T47D (cell line): ENCODE measurements around the gene GMDS.

ENCODE experiments used
- DNase-seq, 2 experiments: peaks; one replicate each; pipeline versions ENCODE4 v3.0.0 to v3.0.0-alpha.2; 2011 to 2012; ENCODE audit warnings: low read depth in 1 of 2, low spot score in 1 of 2
- JUND ChIP-seq: IDR thresholded peaks from 2 replicates; pipeline ENCODE4 v1.6.1; 2012; ENCODE audit warnings: low read depth
- in situ Hi-C: cut with HindIII; loops from 2 replicates; pipeline ENCODE4 v1.10.0; 2016; ENCODE audit warnings: low sequenced_read_pairs, low pct_unique_long_range_greater_than_20kb

GMDS gene

GRCh38 chr6:1819007-1819406 lies 426.4 kb downstream of the GMDS start:
- in situ Hi-C loops = no loop called here
- DNase-seq = no peak
- no peak for TF ChIP-seq JUND

DNA sequence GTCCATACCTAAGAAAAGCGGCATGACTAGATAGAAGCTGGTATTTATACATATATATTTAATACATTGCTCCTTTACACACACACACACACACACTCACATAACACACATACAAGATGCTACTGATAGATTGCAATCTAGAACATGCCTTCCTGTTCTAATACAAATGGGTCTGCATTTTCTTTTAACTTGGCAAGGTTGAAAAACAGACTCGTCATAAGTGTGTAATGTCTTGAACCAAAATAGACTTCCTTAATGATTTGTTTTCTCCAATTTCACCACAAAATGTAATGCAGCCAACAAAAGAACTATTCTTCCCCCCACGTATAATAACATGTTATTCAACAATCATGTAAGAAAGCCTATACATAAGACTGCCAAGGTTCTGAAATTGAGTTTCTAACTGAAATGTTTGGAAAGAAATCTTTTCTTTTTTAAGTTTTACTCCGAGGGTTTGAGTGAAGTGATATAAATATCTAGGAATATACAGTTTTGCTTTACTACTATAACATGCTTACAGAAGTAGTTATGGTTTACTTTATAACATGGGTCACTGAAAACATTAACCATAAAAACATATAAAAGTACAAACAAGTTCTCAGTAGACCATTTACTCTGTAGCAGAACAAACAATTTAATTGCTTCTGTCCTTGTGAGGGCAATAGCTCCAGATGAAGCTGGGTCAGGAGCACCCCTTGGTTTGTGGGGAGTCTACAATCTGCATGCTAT lies 428.2 kb downstream of the GMDS start:
- TF ChIP-seq JUND = no peak
- in situ Hi-C loops = no loop called here
- DNase-seq = no peak

GRCh38 chr6:1815827-1816452 lies 429.5 kb downstream of the GMDS start:
- in situ Hi-C loops = no loop called here
- DNase-seq = no peak
- no peak for TF ChIP-seq JUND

DNA sequence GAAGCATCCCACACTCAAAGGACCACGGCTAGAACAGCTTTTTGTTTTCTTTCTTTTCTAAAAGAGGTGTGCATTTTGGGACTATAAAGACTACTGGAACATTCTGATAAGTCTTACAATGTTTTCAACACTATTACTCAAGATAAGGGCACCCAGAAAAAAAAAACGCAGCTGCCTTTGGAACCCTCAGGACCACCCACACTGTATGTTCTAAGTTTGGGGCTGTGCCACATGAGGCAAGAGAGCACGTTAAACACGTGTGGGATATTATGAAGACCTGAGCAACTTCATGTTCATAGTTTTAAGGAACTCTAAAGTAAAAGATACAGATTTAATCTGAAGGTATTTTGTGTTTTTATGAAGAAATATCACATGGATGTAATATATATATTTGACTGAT lies 431.1 kb downstream of the GMDS start:
- DNase-seq = no peak
- in situ Hi-C loops = no loop called here
- no peak for TF ChIP-seq JUND

- no peak for DNase-seq
- TF ChIP-seq JUND = no peak
- in situ Hi-C loops = no loop called here
Observed at GRCh38 chr6:1812487-1812886, 432.9 kb downstream of the GMDS start.

DNA sequence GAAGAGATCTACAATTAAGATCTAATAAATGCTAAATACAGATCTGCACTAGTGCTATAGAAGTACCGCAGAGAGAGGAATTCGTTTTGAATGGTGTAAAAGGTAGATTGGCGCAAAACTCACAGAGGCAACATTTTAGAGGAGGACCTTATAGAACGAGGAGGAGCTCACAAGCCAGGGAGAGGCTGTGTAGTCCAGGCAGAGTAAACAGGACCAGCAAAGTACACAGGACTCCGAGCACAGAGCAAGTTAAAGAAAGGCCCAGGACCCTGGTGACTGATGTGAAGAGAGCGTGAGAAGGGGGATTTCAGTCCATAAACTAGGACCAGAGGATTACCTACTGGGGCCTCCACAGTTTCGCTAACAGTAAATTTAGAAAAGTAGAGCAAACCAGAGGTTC lies 433.4 kb downstream of the GMDS start:
- in situ Hi-C loops = no loop called here
- no peak for TF ChIP-seq JUND
- no peak for DNase-seq

GRCh38 chr6:1810880-1811279 lies 434.5 kb downstream of the GMDS start:
- in situ Hi-C loops = no loop called here
- DNase-seq = no peak
- no peak for TF ChIP-seq JUND

- TF ChIP-seq JUND = no peak
- DNase-seq = no peak
- in situ Hi-C loops = no loop called here
Observed at GRCh38 chr6:1809291-1809988, 436.0 kb downstream of the GMDS start.

- in situ Hi-C loops = no loop called here
- TF ChIP-seq JUND = no peak
Observed at GRCh38 chr6:1806935-1807334, 438.5 kb downstream of the GMDS start.

DNA sequence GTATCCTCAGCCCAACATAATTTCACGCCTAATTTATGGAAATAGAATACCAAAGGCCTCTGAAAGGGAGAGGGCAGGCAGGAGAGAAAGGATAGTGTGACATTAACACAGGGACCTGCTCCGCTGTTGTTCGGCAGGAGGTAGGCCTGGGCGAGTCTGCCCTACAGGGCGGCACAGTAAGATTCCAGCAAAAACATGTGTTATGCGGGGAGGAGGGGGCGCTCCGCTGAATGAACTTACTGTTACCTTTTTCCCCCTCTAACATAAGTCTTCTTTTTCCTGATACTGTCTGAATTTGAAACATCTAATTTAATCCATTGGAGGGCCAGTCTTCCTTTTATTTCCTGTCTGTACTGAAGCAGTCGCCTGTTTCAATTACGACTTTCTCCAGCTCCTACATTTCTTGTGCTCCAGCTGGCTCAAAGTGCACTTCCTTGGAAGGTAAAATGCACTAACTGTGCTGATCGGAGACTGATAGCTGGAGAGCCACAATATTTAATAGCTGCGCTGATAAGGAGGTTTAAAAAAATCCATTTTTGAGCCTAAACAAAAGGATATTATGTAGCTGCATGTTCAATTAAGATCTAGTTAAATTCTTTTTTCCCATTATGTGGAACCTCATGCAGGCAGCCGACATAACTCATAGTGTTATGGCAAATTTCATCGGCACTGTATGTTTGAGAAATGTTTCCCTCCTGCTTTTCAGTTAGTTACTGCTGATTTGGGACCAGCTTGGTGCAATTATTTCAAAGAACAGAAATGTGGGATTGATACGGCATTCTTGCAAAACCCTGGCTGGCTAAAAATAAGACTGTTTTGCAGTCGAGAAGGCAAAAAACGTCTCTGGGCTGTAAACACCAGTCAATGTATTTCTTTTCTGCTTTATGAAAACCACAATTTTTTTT lies 442.7 kb downstream of the GMDS start:
- in situ Hi-C loops = no loop called here
- DNase-seq = no peak
- no peak for TF ChIP-seq JUND

More at GRCh38 chr6:1806935-1807334, 438.5 kb downstream of the GMDS start:
- DNase-seq = no peak

DNA sequence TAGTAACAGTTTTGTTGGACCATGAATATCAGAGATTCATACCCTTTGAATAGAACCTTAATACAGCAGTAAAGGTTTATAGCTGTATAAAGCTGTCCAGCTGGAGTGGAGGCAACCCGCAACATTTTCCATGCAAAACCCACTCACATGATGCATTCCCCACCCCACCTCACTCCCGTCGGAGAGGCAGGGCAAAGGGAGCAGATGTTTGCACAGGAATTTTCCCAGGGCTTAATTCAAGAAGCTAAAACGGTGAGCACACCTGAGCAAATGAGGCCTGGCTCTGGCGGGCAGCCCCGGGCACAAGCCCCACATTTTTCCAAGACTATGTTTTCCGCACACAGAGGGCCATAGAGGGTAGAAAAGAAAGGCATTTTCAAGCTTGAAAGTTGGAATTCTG lies 444.0 kb downstream of the GMDS start:
- no peak for TF ChIP-seq JUND
- in situ Hi-C loops = no loop called here
- DNase-seq = no peak

GRCh38 chr6:1800845-1801244 lies 444.6 kb downstream of the GMDS start:
- in situ Hi-C loops = no loop called here
- no peak for TF ChIP-seq JUND

GRCh38 chr6:1798965-1799325 lies 446.5 kb downstream of the GMDS start:
- in situ Hi-C loops = no loop called here
- no peak for TF ChIP-seq JUND
- no peak for DNase-seq

More at GRCh38 chr6:1800845-1801244, 444.6 kb downstream of the GMDS start:
- no peak for DNase-seq
